HCT116 (cell line): Measurements from ENCODE around the gene PISD. TPM values are rescaled to one million over a fixed set of nuclear protein-coding genes. Genes with fewer than 3 reads are reported as not detected.

Experiments
- ATAC-seq: fragments of 200-7000 bp; cut with Tn5 transposase; 2 replicates; pipeline ENCODE4 v1.9.1; 2020; ENCODE audit warnings: mild to moderate bottlenecking, moderate library complexity
- BruUV-seq: library from RNA; stranded (reverse); fragments of 400-500 nt; replicated peaks from 2 replicates; lab custom pipeline; 2021; lab: Mats Ljungman, UMichigan
- CTCF ChIA-PET: fragments of 300-600 bp; sonication (Branson Sonifier 250); formaldehyde crosslinking; loops from one replicate; lab custom pipeline; 2021; ENCODE audit warnings: antibody characterized with exemption; lab: Charles Lee
- POLR2A ChIA-PET: fragments of 300-600, 350-600 bp; sonication (Branson Sonifier 250); formaldehyde crosslinking; loops from one replicate; lab custom pipeline; 2021; ENCODE audit warnings: antibody characterized with exemption; lab: Charles Lee
- RAD21 ChIA-PET, 2 experiments: fragments of 300-600 bp; sonication (Branson Sonifier 250); formaldehyde crosslinking; loops; one replicate each; lab custom pipeline; 2023; ENCODE audit warnings: low total read pairs in 2 of 2; ENCODE audit not compliant: uncharacterized antibody in 2 of 2, unreplicated experiment in 2 of 2, low non-redundant PET in 1 of 2; lab: Charles Lee
- DNase-seq: peaks from one replicate; pipeline ENCODE4 v3.0.0-alpha.2; 2010; ENCODE audit warnings: low read depth, low spot score
- H2AFZ ChIP-seq: fragments of 200-600 bp; shearing (Covaris generic), sonication (generic); 2 replicates; pipeline ENCODE4 v1.6.1; 2017; ENCODE audit warnings: low read depth, mixed run types, mixed read lengths, antibody characterized with exemption, low read length; ENCODE audit not compliant: poor library complexity, severe bottlenecking
- H3K27ac ChIP-seq: 2 replicates; pipeline ENCODE4 v1.5.1; 2012; ENCODE audit warnings: low read depth, low read length
- H3K27me3 ChIP-seq: fragments of 200-600 bp; sonication (generic); 2 replicates; pipeline ENCODE4 v1.6.1; 2016; ENCODE audit warnings: mixed run types, low read length, mixed read lengths; ENCODE audit not compliant: insufficient read depth
- H3K36me3 ChIP-seq, 2 experiments: fragments of 200-500 bp in 1 of 2; fragments of 200-600 bp in 1 of 2; sonication (Bioruptor generic) in 1 of 2; sonication (generic) in 1 of 2; 2 replicates each; pipeline versions ENCODE4 v1.5.1 to v1.6.1; 2014 to 2016; ENCODE audit warnings: low read length in 2 of 2, inconsistent platforms in 1 of 2, mixed read lengths in 1 of 2, mixed run types in 1 of 2; ENCODE audit not compliant: insufficient read depth in 2 of 2, control insufficient read depth in 1 of 2
- H3K4me1 ChIP-seq, 2 experiments: fragments of 200-600 bp in 1 of 2; sonication (generic) in 1 of 2; 2 replicates each; pipeline versions ENCODE4 v1.5.1 to v1.6.1; 2012 to 2017; ENCODE audit warnings: low read length in 2 of 2, inconsistent platforms in 1 of 2, mild to moderate bottlenecking in 1 of 2, mixed read lengths in 1 of 2, mixed run types in 1 of 2, moderate library complexity in 1 of 2; ENCODE audit not compliant: insufficient read depth in 2 of 2, control insufficient read depth in 1 of 2
- H3K4me2 ChIP-seq: fragments of 200-600 bp; sonication (generic); 2 replicates; pipeline ENCODE4 v1.6.1; 2017; ENCODE audit warnings: mixed run types, low read length, mixed read lengths
- H3K4me3 ChIP-seq, 2 experiments: fragments of 200-600 bp in 1 of 2; sonication (generic) in 1 of 2; replicated peaks in 1 of 2; 2 replicates each; pipeline ENCODE4 v1.5.1; 2011 to 2016; ENCODE audit warnings: low read length in 2 of 2, control low read depth in 1 of 2, low read depth in 1 of 2, mild to moderate bottlenecking in 1 of 2, mixed read lengths in 1 of 2, mixed run types in 1 of 2
- H3K79me2 ChIP-seq: fragments of 200-600 bp; sonication (generic); 2 replicates; pipeline ENCODE4 v1.6.1; 2017; ENCODE audit warnings: mild to moderate bottlenecking, mixed run types, low read length, moderate library complexity, mixed read lengths; ENCODE audit not compliant: insufficient read depth
- H3K9ac ChIP-seq: fragments of 200-600 bp; sonication (generic); 2 replicates; pipeline ENCODE4 v1.6.1; 2016; ENCODE audit warnings: low read length, mixed read lengths
- H3K9me2 ChIP-seq: fragments of 200-600 bp; sonication (generic), shearing (Covaris generic); 2 replicates; pipeline ENCODE4 v1.6.1; 2017; ENCODE audit warnings: mixed run types, mild to moderate bottlenecking, moderate library complexity; ENCODE audit not compliant: insufficient read depth
- H3K9me3 ChIP-seq, 2 experiments: fragments of 200-500 bp in 1 of 2; fragments of 200-600 bp in 1 of 2; sonication (Bioruptor generic) in 1 of 2; sonication (generic) in 1 of 2; 2 replicates each; pipeline ENCODE4 v1.6.1; 2014 to 2017; ENCODE audit warnings: low read length in 2 of 2, mixed read lengths in 2 of 2, inconsistent platforms in 1 of 2, low read depth in 1 of 2, mild to moderate bottlenecking in 1 of 2, mixed run types in 1 of 2, moderate library complexity in 1 of 2; ENCODE audit not compliant: control insufficient read depth in 1 of 2, insufficient read depth in 1 of 2
- H4K20me1 ChIP-seq: fragments of 200-600 bp; sonication (generic), shearing (Covaris generic); 2 replicates; pipeline ENCODE4 v1.6.1; 2017; ENCODE audit warnings: mixed run types, mild to moderate bottlenecking, moderate library complexity; ENCODE audit not compliant: insufficient read depth
- CEBPB ChIP-seq: IDR thresholded peaks from 2 replicates; pipeline ENCODE4 v1.6.1; 2012; ENCODE audit warnings: low read depth
- EGR1 ChIP-seq: IDR thresholded peaks from 2 replicates; pipeline ENCODE4 v1.6.1; 2012; ENCODE audit warnings: low read depth
- ELF1 ChIP-seq: IDR thresholded peaks from 2 replicates; pipeline ENCODE4 v1.6.1; 2012; ENCODE audit warnings: low read depth, borderline replicate concordance
- EZH2 ChIP-seq: fragments of 200-600 bp; sonication (generic); IDR thresholded peaks from 2 replicates; pipeline ENCODE4 v1.6.1; 2017; ENCODE audit warnings: antibody characterized with exemption, mixed run types
- EZH2phosphoT487 ChIP-seq: fragments of 200-600 bp; IDR thresholded peaks from 2 replicates; pipeline ENCODE4 v1.6.1; 2018; ENCODE audit warnings: antibody characterized with exemption, borderline replicate concordance
- JUND ChIP-seq: IDR thresholded peaks from 2 replicates; pipeline ENCODE4 v1.6.1; 2012
- POLR2AphosphoS5 ChIP-seq: IDR thresholded peaks from 2 replicates; pipeline ENCODE4 v1.6.1; 2011; ENCODE audit warnings: mild to moderate bottlenecking, low read depth, low read length, moderate library complexity
- RAD21 ChIP-seq: IDR thresholded peaks from 2 replicates; pipeline ENCODE4 v1.6.1; 2012; ENCODE audit warnings: low read depth, mild to moderate bottlenecking
- SIN3A ChIP-seq: IDR thresholded peaks from 2 replicates; pipeline ENCODE4 v1.6.1; 2012; ENCODE audit warnings: low read depth
- SP1 ChIP-seq: IDR thresholded peaks from 2 replicates; pipeline ENCODE4 v1.6.1; 2012; ENCODE audit warnings: low read depth
- SRF ChIP-seq: IDR thresholded peaks from 2 replicates; pipeline ENCODE4 v1.6.1; 2012; ENCODE audit warnings: low read depth
- TCF7L2 ChIP-seq: IDR thresholded peaks from 2 replicates; pipeline ENCODE4 v1.7.0; 2011; ENCODE audit warnings: borderline replicate concordance, inconsistent platforms; ENCODE audit not compliant: insufficient read depth, insufficient read length; ENCODE audit errors: extremely low read depth
- YY1 ChIP-seq: IDR thresholded peaks from 2 replicates; pipeline ENCODE4 v1.6.1; 2011; ENCODE audit warnings: low read length, low read depth, moderate library complexity, mild to moderate bottlenecking; ENCODE audit not compliant: insufficient replicate concordance; ENCODE audit errors: extremely low read depth
- intact Hi-C: fragments of 100-400 bp; cut with micrococcal nuclease; formaldehyde crosslinking; loops from 2 replicates; pipeline ENCODE4 v1.10.0; 2022
- total RNA-seq: library from RNA; stranded (reverse); gene quantifications from one replicate; pipeline ENCODE4 v1.2.1, GENCODE V29; 2021; ENCODE audit not compliant: unreplicated experiment
- TF ChIP-seq, protein P1 (sequence below): IDR thresholded peaks from 2 replicates; pipeline ENCODE4 v1.6.1; 2012; ENCODE audit warnings: low read depth
- TF ChIP-seq, protein P2 (sequence below), 3 experiments: fragments of 200-600 bp in 1 of 3; sonication (generic) in 1 of 3; IDR thresholded peaks in 2 of 3; conservative IDR thresholded peaks in 1 of 3; 2 replicates each; pipeline ENCODE4 v1.5.1; 2012 to 2017; ENCODE audit warnings: low read depth in 2 of 3, low read length in 2 of 3, antibody characterized with exemption in 1 of 3, borderline replicate concordance in 1 of 3, control low read depth in 1 of 3, mild to moderate bottlenecking in 1 of 3, mixed read lengths in 1 of 3, mixed run types in 1 of 3, moderate library complexity in 1 of 3; ENCODE audit not compliant: insufficient read depth in 1 of 3

The PISD gene
- total RNA-seq, 1 experiment from 2014 or later: 47.1 TPM

DNA sequence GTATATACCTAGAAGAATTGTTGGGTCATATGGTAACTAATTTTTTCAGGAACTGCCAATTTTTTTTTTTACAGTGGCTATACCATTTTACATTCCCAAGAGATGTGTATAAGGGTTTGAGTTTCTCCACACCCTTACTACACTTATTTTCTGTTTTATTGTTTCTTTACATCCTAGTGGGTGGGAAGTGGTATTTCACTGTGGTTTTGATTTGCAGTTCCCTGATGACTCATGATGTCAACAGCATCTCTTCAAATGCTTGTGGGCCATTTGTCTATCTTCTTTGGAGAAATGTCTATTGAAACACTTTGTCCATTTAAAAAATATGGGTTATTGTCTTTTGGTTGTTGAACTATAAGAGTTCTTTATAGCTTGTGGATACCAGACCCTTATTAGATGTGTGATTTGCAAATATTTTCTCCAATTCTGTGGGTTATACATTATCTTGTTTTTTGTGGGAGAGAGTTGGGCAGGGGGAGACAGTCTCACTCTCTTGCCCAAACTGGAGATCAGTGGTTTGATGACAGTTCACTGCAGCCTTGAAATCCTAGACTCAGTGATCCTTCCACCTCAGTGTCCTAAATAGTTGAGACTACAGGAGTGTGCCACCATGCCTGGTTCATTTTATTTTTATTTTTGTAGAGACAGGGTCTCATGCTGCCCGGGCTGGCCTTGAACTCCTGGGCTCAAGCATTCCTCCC is 30.3 kb upstream of the PISD start (continued):
- TF ChIP-seq, protein P1, sequence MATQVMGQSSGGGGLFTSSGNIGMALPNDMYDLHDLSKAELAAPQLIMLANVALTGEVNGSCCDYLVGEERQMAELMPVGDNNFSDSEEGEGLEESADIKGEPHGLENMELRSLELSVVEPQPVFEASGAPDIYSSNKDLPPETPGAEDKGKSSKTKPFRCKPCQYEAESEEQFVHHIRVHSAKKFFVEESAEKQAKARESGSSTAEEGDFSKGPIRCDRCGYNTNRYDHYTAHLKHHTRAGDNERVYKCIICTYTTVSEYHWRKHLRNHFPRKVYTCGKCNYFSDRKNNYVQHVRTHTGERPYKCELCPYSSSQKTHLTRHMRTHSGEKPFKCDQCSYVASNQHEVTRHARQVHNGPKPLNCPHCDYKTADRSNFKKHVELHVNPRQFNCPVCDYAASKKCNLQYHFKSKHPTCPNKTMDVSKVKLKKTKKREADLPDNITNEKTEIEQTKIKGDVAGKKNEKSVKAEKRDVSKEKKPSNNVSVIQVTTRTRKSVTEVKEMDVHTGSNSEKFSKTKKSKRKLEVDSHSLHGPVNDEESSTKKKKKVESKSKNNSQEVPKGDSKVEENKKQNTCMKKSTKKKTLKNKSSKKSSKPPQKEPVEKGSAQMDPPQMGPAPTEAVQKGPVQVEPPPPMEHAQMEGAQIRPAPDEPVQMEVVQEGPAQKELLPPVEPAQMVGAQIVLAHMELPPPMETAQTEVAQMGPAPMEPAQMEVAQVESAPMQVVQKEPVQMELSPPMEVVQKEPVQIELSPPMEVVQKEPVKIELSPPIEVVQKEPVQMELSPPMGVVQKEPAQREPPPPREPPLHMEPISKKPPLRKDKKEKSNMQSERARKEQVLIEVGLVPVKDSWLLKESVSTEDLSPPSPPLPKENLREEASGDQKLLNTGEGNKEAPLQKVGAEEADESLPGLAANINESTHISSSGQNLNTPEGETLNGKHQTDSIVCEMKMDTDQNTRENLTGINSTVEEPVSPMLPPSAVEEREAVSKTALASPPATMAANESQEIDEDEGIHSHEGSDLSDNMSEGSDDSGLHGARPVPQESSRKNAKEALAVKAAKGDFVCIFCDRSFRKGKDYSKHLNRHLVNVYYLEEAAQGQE: no peak
- TF ChIP-seq TCF7L2 (no peak), CEBPB (no peak), POLR2AphosphoS5 (no peak), RAD21 (no peak)

DNA sequence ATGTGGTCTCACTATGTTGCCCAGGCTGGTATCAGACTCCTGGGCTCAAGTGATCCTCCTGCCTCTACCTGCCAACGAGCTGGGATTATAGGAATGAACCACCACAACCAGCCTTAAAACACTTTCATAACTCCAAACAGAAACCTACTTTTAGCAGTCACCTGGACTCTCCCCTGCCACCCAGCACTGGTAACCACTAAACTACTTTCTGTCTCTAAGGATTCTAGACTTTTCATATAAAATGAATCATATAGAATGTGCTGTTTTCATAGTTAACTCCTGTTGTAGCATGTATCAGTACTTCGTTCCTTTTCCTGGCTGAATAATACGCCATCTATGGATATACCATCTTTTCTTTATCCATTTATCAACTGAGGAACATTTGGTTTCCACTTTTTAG is 29.4 kb upstream of the PISD start:
- H3K79me2 ChIP-seq: no peaks in the 10 kb centered on the region
- H3K36me3 ChIP-seq: peaks cover 13 to 30% of the 10 kb centered on the region in 2 experiments
- no peak for ATAC-seq
- no peaks in the 10 kb centered on the region for H4K20me1 ChIP-seq
- no peaks in the 10 kb centered on the region for H3K4me1 ChIP-seq
- intact Hi-C loops: no loop called here
- no peak overlapping the region for H3K4me3 ChIP-seq
- ChIA-PET POLR2A (interaction anchor here (0.6 kb wide), 1 partner anchor 18 kb away, joined by 3 read pairs; no protein-coding TSS in a partner anchor), RAD21 (no interaction called here)
- no peaks in the 10 kb centered on the region for H3K9me3 ChIP-seq
- no peaks in the 10 kb centered on the region for H3K9me2 ChIP-seq
- no peak overlapping the region for H3K4me2 ChIP-seq
- no peak overlapping the region for H3K9ac ChIP-seq
- TF ChIP-seq SIN3A (no peak), SP1 (no peak), SRF (no peak), EGR1 (no peak), ELF1 (no peak), POLR2AphosphoS5 (no peak), EZH2 (no peak), CEBPB (no peak), JUND (no peak), EZH2phosphoT487 (no peak), YY1 (no peak)
- TF ChIP-seq, protein P1: no peak
- TF ChIP-seq, protein P2, sequence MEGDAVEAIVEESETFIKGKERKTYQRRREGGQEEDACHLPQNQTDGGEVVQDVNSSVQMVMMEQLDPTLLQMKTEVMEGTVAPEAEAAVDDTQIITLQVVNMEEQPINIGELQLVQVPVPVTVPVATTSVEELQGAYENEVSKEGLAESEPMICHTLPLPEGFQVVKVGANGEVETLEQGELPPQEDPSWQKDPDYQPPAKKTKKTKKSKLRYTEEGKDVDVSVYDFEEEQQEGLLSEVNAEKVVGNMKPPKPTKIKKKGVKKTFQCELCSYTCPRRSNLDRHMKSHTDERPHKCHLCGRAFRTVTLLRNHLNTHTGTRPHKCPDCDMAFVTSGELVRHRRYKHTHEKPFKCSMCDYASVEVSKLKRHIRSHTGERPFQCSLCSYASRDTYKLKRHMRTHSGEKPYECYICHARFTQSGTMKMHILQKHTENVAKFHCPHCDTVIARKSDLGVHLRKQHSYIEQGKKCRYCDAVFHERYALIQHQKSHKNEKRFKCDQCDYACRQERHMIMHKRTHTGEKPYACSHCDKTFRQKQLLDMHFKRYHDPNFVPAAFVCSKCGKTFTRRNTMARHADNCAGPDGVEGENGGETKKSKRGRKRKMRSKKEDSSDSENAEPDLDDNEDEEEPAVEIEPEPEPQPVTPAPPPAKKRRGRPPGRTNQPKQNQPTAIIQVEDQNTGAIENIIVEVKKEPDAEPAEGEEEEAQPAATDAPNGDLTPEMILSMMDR (IDR thresholded peaks at IDR 0.05 in 2 of 3, conservative IDR thresholded peaks at IDR 0.05 in 1 of 3; ENCODE audit: borderline replicate concordance in 1 of 3, insufficient read depth in 1 of 3, low read depth in 2 of 3, low read length in 2 of 3): no peak
- TF ChIP-seq, all 23 proteins: peak for 0
- DNase-seq: no peak
- Histone ChIP-seq H2AFZ (no peak overlapping the region), H3K27ac (no peak overlapping the region), H3K27me3 (no peaks in the 10 kb centered on the region)
- CTCF ChIA-PET: no interaction called here
- BruUV-seq: no TSS peak
